Fibroblast of pulmonary artery (primary cell): ENCODE results near the gene MYL5.

Source experiments
- DNase-seq: peaks from one replicate; pipeline ENCODE4 v3.0.0-alpha.2; 2010; ENCODE audit warnings: low read depth
- H3K4me3 ChIP-seq: replicated peaks from 2 replicates; pipeline ENCODE4 v1.5.1; 2011; ENCODE audit warnings: low read depth, mild to moderate bottlenecking, control low read depth, low read length, moderate library complexity
- TF ChIP-seq, protein P1 (sequence below): IDR thresholded peaks from 2 replicates; pipeline ENCODE4 v1.5.1; 2011; ENCODE audit warnings: mild to moderate bottlenecking, control low read depth, low read length, inconsistent platforms; ENCODE audit errors: missing control alignments

The MYL5 gene

DNA sequence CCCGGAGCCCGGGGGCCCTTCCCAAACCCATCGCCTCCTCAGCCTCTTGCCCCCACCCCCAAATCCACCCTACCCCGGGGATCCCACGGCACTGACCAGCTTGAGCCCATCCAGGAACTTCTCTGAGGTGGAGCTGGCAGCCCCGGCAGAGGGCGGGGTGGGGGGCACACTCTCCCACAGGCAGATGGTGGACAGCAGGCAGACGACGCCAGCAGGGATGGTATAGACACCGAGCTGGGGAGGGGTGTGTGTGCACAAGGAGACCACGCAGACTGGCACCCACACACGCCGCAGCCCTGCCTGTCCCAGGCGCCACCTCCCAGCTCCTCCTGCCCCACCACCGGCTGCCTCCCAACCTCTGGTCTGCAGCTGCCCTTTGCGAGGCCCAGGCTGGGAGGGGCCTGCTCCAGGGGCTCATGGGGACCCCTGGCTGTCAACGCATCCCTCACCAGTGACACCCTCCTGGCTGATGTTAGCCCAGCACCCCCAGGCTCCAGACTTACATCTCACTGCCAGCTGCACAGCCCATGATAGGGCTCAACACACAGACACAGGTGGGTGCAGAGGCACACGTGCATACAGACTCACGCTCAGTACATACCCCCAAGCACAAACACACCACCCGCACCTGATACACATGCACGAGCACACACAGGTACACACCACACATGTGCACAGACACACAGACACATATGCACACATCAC lies 10.4 kb downstream of the MYL5 start:
- H3K4me3 ChIP-seq: no peak overlapping the region
- TF ChIP-seq, protein P1, sequence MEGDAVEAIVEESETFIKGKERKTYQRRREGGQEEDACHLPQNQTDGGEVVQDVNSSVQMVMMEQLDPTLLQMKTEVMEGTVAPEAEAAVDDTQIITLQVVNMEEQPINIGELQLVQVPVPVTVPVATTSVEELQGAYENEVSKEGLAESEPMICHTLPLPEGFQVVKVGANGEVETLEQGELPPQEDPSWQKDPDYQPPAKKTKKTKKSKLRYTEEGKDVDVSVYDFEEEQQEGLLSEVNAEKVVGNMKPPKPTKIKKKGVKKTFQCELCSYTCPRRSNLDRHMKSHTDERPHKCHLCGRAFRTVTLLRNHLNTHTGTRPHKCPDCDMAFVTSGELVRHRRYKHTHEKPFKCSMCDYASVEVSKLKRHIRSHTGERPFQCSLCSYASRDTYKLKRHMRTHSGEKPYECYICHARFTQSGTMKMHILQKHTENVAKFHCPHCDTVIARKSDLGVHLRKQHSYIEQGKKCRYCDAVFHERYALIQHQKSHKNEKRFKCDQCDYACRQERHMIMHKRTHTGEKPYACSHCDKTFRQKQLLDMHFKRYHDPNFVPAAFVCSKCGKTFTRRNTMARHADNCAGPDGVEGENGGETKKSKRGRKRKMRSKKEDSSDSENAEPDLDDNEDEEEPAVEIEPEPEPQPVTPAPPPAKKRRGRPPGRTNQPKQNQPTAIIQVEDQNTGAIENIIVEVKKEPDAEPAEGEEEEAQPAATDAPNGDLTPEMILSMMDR: no peak
- DNase-seq: no peak

GRCh38 chr4:685679-686412 lies 11.5 kb downstream of the MYL5 start:
- TF ChIP-seq, protein P1: no peak
- H3K4me3 ChIP-seq: no peak overlapping the region
- no peak for DNase-seq

DNA sequence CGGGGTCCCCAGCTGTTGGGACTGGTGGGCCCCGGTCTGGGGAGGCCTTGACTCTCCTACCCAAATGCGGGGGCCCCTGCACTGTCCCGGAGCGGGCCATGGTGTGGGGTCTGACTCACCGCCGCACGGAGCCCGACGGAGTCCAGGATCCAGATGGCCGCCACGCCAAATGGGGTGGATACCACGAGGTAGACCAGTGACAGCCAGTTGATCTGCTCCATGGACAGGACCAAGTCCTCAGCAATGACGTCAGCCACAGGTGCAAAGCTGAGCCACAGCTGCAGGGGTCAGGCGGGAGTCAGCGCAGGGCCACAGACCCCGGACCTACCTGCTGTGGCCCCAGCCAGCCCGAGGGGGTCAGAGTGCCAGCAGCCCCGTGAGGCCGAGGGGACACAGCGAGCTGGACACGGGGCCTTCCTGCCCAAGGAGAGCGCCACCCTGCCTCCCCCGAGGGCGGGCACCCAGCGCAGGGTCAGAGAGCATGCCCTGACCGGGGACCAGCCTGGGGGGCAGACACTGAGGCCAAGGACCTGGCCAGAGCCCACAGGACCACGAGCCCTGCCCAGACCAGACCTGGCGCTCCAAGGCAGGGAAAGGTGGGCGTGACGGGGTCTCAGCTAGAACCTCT lies 12.2 kb downstream of the MYL5 start:
- no peak for DNase-seq
- TF ChIP-seq, protein P1: no peak
- H3K4me3 ChIP-seq: no peak overlapping the region

GRCh38 chr4:687048-687970 lies 13.0 kb downstream of the MYL5 start:
- peak; percentile 88 for DNase-seq
- TF ChIP-seq, protein P1: no peak
- peak overlapping the region; percentile 13 for H3K4me3 ChIP-seq

DNA sequence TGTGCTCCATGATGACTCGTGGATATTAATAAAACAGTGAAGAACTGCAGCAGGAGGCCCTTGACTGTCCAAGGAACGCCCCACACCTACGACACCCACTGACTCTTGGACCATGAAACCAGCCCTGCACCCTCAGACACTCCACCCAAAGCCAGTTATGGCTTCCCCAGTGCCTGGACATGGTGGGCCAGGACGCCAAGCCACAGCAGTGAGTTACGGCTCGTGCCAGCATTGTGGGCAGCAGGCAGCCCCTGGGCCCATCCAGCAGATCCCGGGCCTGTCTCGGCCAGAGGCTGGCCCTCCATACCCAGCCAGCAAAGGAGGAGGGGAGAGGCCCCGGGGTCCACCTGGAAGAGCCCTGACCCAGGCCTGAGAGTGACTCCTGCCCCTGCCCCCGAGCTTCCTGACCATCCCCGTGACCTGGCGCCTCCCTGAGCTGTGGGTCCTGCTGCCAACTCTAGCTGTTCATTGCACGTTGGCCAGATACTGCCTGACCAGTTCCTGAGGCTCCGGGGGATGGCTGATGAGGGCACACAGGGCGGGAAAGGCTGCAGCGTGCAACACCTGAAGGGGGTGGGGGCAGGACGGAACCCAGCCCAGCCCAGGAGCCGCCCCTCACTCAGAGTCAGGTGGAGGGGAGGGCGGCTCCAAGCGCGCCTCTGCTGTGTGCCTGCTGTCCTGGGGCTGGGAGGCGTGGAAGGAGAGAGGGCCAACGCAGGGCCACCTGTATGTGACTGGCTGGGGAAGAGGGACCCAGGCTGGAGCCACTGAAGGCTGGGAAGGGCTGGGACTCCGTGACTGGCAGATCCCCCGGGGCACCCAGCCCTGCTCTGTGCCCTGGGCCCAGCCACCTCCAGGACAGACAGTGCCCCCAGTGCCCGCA lies 13.9 kb downstream of the MYL5 start:
- DNase-seq: no peak
- peak overlapping the region; percentile 32 for H3K4me3 ChIP-seq
- TF ChIP-seq, protein P1: no peak
